ENCODE results near the gene COQ10B.
"Not testable (repeated sequence)": the region's sequence is repeated elsewhere in the genome, so short reads cannot be mapped to it uniquely, and the experiment has no call there.

COQ10B gene

GRCh38 chr2:197452754-197453122 is 614 bp upstream of the COQ10B start:
- FAIRE-seq: no peak

GRCh38 chr2:197453914-197454398 is 604 bp downstream of the COQ10B start:
- no peak for FAIRE-seq

GRCh38 chr2:197454923-197455322 is 1.6 kb downstream of the COQ10B start:
- no peak for FAIRE-seq

- no peak for FAIRE-seq
These were observed 2.1 kb downstream of the COQ10B start for GRCh38 chr2:197455428-197455827.

- no peak for FAIRE-seq
These were observed 7.3 kb downstream of the COQ10B start for GRCh38 chr2:197460649-197461048.

GRCh38 chr2:197461057-197461456 is 7.7 kb downstream of the COQ10B start:
- FAIRE-seq: no peak

GRCh38 chr2:197464175-197464574 is 10.8 kb downstream of the COQ10B start:
- FAIRE-seq: no peak

- FAIRE-seq: no peak
These were observed 18.8 kb downstream of the COQ10B start for GRCh38 chr2:197472166-197472565.

- FAIRE-seq: no peak
These were observed 24.4 kb downstream of the COQ10B start for GRCh38 chr2:197477797-197478196.

- FAIRE-seq: no peak
These were observed 27.0 kb downstream of the COQ10B start for GRCh38 chr2:197480165-197481036.

GRCh38 chr2:197484248-197484647 is 30.9 kb downstream of the COQ10B start:
- not testable (repeated sequence) for FAIRE-seq

GRCh38 chr2:197486175-197486574 is 32.8 kb downstream of the COQ10B start:
- FAIRE-seq: no peak

- no peak for FAIRE-seq
These were observed 34.0 kb downstream of the COQ10B start for GRCh38 chr2:197487385-197487784.

- FAIRE-seq: no peak
These were observed 42.2 kb downstream of the COQ10B start for GRCh38 chr2:197495433-197496134.

GRCh38 chr2:197496695-197497094 is 43.3 kb downstream of the COQ10B start:
- FAIRE-seq: no peak

GRCh38 chr2:197497326-197497725 is 44.0 kb downstream of the COQ10B start:
- no peak for FAIRE-seq

- FAIRE-seq: no peak
These were observed 45.0 kb downstream of the COQ10B start for GRCh38 chr2:197498235-197498936.

GRCh38 chr2:197498937-197499593 is 45.7 kb downstream of the COQ10B start:
- FAIRE-seq: no peak

- no peak for FAIRE-seq
These were observed 46.5 kb downstream of the COQ10B start, which contains the start of the genes HSPD1 and HSPE1 for GRCh38 chr2:197499594-197500502. TSS of gene HSPD1 (minus strand) at chr2:197499840. CDS start at chr2:197498848, 992 bp downstream. TSS of gene HSPE1 (plus strand) at chr2:197500379. CDS start at chr2:197500437, 58 bp downstream.

GRCh38 chr2:197500503-197501131 is 47.3 kb downstream of the COQ10B start:
- no peak for FAIRE-seq

GRCh38 chr2:197502201-197502600 is 48.8 kb downstream of the COQ10B start:
- no peak for FAIRE-seq

All from islet of Langerhans (tissue), 1 donor.